Activated T-cell treated with anti-CD3 and anti-CD28 coated beads, Interleukin-2, amount 50 U/mL, for 48 hours (primary cell): Measurements from ENCODE around the gene CUX1.
"Not testable (repeated sequence)": the region's sequence is repeated elsewhere in the genome, so short reads cannot be mapped to it uniquely, and the experiment has no call there.

Source experiments
- DNase-seq, 2 experiments: peaks; one replicate each; pipeline ENCODE4 v3.0.0-alpha.2; 2020

Gene CUX1

DNA sequence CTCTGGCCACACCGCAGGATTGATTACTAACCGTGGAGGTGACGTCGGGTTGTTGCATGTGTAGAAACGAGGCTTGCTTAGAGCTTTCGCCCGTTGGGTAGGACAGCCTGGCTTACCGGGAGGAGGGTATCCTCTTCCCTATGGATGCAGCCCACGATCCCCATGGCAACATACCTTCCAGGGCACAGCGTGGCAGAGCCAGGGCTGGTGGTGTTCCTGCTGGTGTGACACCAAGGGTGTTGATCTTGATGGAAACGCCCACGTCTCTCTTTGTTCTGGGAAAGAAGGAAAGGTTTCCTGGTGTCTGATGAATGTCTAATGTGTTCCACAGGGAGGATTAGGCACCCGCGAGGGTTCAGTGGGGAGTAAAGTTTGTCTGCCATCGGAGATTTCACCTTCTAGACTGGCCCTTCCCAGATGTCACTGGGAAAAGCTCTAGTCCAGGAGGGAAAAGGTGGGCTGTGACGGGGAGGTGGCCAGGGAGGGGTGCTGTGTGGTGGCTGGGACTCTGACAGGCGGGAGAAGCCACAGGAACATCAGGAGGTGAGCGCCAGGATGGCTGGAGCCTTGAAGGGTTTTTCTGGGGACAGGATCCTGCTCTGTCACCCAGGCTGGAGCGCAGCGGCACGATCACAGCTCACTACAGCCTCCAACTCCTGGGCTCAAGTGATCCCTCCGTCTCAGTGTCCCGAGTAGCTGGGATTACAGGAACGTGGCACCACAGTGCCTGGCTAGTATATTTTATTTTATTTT is 102.1 kb downstream of the CUX1 start:
- no peak for DNase-seq

GRCh38 chr7:101921061-101921460 is 103.6 kb downstream of the CUX1 start:
- no peak for DNase-seq

- not testable (repeated sequence) for DNase-seq
Observed at GRCh38 chr7:101921546-101922489, 104.4 kb downstream of the CUX1 start.

- DNase-seq, result no peak
Observed at GRCh38 chr7:101922631-101923601, 105.5 kb downstream of the CUX1 start.

- no peak for DNase-seq
Observed at GRCh38 chr7:101923602-101923985, 106.2 kb downstream of the CUX1 start.

DNA sequence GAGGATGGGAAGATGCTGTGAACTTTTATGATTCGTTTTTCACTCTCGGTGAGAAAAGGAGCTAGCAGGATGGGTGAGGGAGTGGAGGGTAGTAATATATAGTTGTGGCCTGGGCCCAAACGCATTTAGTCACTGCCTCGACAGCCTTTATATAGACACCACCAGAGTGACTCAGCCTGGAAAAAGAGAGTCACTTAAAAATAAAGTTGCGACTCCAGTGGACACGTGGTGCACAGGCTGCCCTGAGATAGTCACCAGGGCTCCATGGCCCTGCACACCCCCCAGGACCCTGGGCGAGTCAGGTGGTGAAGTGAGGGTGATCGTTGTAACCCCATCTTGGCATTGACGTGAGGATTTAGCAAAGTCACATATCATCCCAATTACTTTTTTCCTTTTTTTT is 106.7 kb downstream of the CUX1 start:
- peak; percentile 33 to 51 for DNase-seq

- DNase-seq, result no peak
Observed at GRCh38 chr7:101926265-101926664, 108.8 kb downstream of the CUX1 start.

DNA sequence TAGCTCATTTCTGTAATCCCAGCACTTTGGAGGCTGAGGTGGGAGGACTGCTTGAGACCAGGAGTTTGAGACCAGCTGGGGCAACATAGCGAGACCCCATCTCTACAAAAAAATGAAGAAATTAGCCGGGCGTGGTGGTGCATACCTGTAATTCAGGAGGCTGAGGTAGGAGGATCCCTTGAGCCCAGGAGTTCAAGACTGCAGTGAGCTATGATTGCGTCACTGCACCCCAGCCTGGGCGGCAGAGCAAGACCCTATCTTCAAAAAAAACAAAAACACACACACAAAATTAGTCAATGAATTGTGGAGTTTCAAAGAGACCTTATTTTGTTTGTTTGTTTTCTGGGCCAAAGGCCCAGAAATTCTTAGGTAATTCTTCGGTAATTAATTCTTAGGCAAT is 110.0 kb downstream of the CUX1 start:
- no peak for DNase-seq

DNA sequence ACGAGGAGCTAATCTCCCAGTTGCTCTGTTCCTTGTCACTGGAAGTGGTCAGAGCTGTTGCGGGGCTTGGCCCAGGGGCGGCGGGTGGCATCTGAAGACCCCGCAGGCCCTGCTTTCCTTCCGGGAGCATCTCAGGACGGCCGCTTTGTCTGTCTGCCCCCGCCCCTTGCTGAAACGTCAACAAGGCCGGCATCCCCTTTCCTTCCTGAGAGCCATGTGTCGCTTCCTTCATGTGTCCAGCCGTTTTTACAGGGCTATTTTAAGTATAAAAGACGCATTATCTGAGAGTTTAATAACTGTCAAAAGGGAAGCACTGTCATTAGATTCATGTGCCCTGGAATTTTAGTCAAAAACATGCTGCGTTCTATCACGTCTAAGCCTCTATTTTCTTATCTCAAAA is 110.4 kb downstream of the CUX1 start:
- no peak for DNase-seq

GRCh38 chr7:101929256-101929655 is 111.8 kb downstream of the CUX1 start:
- DNase-seq, result no peak

GRCh38 chr7:101929911-101930310 is 112.5 kb downstream of the CUX1 start:
- DNase-seq, result not testable (repeated sequence)

DNA sequence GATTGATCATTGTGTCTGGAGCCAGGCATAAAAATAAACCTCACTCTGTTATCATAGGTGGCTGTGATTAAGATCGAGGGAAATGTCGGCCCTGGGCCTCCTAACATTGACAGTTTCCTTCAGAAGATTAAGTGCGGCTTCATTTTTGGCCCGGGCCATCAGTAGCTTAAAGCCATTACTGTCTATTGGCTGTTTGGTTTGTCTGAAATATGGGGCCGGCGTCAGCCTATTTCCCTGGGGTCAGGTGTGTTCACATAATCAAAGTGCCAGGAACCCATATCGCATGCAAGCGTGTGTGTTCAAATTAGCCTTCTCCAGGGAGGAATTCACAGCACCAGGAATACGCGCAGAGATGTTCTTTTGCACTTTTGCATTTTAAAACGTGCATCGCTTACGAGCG is 114.7 kb downstream of the CUX1 start:
- DNase-seq, result no peak

- no peak for DNase-seq
Observed at GRCh38 chr7:101933028-101933427, 115.6 kb downstream of the CUX1 start.

DNA sequence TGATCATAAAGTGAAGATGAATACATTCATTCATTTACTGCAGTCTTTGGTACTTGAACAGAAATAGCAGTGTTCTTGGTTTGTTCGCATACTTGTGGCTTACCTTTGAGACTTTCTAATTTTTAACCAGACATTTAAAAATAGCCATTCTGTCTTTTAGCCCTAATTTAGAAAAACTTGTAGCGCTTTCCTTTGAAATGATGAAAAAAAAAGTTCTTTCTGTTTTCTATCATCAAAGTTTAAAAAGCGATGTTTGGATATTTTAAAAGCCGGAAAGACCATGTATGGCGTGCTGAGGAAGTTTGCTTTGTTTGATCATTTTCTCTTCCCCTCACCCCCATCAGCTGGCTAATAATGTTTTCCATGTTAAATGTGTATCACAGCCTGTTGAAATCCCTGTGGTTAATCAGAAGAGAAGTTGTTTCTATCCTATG is 116.3 kb downstream of the CUX1 start:
- no peak for DNase-seq

DNA sequence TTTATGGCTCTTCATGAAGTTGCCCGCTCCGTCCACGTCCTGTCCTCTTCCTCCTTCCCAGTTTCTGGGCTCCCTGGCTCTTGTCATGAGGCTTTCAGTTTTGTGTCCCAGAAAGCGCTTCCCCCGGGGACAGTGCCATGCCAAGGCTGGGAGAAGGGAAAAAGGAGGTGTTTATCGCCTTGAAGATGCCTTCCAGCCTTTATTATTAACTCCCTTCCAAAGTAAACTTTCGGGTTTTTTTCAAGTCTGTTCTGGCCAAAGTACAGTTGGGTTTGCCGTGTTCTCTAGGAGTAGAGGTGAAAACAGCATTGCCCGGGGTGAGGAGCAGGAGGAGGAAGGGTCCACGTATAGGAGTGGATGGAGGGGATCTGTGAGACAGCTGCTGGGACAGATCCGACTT is 117.2 kb downstream of the CUX1 start:
- DNase-seq, result no peak

- DNase-seq, result no peak
Observed at GRCh38 chr7:101935521-101936141, 118.2 kb downstream of the CUX1 start.

GRCh38 chr7:101936223-101936610 is 118.8 kb downstream of the CUX1 start:
- DNase-seq, result no peak

GRCh38 chr7:101936611-101937231 is 119.3 kb downstream of the CUX1 start:
- DNase-seq, result no peak

DNA sequence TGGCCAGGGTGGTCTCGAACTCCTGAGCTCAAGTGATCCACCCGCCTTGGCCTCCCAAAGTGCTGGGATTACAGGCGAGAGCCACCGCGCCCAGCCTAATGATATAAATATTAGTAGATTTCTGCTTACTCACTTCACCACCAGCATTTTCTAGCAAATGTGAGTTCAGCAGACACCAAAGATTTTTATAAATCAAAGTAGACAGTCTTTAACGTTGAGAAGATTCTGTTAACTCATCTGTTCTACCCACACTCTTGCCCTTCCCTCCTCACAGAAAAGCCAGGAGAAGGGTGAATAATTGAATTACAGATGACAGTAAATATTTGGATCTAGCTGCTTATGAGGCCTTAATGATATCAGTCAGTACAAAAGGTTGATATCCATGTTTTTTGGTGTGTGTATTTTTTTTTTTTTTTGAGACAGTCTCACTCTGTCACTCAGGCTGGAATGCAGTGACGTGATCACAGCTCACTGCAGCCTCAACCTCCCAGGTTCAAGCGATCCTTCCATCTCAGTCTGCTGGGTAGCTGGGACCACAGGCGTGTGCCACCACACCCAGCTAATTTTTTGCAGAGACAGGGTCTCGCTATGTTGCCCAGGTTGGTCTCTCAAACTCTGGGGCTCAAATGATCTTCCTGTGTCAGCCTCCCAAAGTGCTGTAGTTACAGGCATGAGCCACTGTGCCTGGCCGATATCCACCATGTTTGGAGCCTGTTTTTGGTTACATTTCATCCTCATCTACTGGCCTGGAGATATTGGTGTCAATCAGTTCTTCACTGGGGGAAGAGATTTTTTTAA is 120.5 kb downstream of the CUX1 start:
- no peak for DNase-seq

DNA sequence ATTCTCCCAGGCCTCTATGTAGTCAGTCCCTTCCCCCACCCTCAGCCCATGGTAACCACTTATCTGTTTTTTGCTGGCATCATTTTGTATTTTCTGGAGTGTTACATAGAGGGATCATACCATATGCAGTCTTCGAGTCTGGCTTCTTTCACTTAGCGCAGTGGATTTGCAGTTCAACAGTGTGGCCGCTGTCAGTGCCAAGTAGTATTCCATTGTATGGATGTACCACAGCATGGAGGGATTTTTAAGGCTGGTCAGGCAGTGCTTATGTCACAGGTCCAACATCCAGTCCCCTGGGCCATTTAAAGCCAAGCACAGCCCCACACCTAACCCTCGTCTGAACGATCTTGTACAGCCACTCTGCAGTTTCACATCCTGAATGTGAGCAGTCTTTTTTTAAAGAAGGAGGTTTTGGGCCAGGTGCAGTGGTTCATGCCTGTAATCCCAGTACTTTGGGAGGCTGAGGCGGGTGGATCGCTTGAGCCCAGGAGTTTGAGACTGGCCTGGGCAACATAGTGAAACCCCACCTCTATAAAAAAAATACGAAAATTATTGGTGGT is 121.8 kb downstream of the CUX1 start:
- DNase-seq, result no peak

DNA sequence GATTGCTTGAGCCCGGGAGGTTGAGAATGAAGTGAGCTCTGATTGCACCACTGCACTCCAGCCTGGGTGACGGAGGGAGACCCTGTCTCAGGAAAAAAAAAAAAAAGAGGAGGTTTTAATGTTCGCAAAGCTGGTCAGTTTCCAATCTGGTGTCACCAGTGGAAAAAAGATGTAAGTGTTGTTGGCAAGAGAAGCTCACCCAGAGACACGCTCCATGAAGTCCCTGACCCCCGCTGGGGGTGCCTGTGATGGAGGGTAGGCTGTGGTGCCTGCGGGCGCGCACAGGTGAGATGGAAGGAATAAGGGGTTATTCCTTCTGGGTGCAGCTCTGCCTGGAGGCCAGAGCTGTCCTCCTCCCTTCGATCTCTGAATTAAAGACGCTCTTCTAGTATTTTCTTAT is 122.7 kb downstream of the CUX1 start:
- DNase-seq, result no peak
